Measurements from ENCODE around the gene HOXC5.

The HOXC5 gene

DNA sequence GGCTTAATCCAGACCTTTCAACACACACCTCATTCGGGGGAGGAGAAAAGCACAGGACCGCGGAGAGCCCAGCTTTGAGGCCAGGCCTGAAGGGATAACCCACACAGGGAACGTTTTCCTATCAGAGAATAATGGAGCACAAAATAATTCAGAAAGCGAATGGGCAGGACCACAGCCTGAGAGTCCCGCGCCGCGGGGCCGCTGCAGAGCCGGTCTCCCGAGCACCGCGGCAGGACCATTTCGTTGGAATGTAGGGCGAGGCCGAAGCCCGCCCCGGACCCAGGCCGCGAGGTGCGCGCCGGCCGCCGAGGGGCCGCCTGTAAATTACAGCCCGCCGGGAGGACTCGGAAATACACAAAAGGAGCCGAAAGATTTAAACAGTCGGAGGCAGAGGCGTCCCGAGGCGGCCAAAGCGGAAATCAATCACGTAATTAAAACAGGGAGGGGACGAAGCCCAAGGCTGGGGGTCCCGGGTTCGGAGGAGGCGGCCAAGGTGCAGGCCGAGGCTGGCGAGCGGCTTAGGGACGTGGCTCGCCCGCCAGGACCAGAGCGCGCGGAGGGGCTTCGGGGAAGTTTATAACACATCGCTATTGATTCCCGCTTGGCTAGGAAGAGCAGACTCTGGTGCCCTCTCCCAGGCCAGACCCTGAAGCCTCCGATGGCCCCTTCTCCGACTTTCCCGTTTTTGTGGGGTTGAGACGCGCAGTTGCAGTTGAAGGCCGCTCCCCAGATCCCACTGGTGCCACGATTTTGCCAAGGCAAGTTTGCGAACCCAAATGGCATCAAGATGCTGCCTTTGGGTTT lies 14.5 kb downstream of the HOXC5 start:
- no peak for DNase-seq (ENCODE audit: low spot score)

DNA sequence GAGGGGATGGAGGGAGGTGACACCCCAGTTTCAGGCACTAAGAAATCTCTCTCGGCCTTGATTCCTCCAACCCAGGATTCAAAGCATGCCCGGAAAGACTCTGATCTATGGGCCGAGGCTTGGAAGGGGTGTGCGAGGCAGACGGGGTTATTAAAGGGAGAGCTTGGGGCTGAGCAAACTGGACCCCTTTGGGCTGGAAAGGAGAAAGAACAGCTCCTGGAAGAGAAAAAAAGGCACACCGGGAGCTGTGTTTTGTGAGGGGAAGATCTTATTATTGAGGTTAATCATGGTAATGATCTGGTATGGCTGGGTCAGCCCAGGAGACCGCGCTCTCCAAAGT lies 15.1 kb downstream of the HOXC5 start:
- no peak for DNase-seq (ENCODE audit: low spot score)

- no peak for DNase-seq (ENCODE audit: low spot score)
Measured at GRCh38 chr12:54048406-54049093, 15.7 kb downstream of the HOXC5 start.

DNA sequence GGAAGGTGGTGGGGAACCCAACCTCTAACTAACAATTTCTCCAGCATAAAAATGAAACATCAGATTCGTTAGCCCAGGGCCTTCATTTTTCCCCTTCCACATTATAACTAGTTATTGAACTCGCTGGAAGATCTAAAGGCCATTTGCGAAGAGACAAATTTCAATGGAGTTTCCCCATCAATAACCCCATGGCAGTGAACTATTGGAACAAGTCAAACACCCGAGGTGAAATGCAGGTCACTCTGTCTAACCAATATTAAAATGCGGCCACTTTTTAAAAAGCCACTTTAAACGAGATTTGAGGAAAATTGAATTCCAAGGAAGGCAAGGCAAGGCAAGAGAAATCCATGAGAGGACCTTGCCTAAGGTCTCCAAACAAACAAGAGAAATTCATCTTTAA lies 16.3 kb downstream of the HOXC5 start:
- no peak for DNase-seq (ENCODE audit: low spot score)

DNA sequence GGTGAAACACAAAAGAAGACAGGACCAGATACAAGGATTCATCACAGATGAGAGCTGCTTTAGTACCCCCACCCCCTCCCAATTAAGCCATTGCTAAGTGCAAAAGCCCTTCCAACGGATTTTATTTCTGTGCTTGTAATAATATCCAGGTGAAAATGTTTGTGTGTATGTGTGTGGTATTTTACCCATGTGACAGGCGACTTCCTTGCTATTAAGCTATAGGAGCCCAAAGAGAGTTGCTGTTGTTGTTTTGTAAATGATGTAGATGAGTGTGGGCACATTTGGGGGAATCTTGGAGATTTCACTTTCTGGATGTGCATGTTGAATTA lies 17.6 kb downstream of the HOXC5 start:
- no peak for DNase-seq (ENCODE audit: low spot score)

- no peak for DNase-seq (ENCODE audit: low spot score)
Measured at GRCh38 chr12:54051026-54051842, 18.4 kb downstream of the HOXC5 start.

DNA sequence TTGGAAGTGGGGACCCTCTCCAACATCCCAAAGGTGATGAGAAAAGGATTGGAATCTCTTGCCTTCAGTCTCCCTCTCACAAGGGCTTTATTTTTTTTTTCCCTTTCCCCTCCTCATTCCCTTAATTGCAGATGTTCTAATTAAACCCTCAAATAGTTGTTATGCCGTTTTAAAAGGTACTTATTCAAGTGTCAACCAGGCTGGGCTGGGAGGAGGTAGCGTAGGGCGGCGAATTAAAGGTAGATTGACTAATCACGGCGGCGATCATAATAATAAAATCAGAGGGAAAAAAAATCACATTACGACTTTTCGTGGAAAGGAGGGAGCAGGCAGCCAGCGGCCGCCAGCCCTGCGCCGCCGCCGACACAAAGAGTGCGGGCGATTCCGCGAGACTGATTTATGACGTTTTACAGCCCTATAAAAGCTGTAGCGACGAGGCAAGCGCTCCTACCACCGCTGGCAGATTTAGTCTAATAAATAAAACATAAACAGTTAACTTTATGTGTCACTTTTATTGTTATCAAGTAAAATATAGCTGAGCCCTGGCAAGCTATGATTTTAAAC lies 19.1 kb downstream of the HOXC5 start:
- DNase-seq (ENCODE audit: low spot score): no peak

DNA sequence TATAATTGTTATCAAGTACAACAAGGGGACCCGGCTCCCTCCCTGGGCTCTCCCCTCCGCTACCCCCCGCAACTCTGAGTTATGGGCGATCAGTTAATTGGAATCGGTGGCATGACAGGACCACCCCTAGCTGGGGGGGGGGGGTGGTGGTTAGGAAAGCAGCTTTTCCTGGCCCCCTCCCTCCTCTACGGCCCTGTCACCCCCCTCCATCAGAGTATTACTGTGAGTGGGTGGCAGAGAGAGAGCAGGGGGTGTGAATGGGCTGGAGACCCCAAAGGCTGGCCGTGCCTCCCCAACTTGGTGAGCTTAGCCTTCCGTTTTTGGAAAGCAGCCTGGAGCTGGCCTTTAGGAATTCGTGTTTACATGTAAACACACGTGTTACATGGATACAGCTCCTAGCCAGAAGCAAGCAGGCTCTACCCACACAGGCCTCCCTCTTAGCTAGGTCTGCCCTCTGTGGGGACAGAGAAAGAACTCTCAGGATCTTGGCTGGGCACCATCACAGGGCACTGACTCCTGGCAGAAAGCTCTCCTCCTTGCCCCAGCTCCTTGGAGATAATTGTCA lies 19.7 kb downstream of the HOXC5 start:
- DNase-seq (ENCODE audit: low spot score): no peak

DNA sequence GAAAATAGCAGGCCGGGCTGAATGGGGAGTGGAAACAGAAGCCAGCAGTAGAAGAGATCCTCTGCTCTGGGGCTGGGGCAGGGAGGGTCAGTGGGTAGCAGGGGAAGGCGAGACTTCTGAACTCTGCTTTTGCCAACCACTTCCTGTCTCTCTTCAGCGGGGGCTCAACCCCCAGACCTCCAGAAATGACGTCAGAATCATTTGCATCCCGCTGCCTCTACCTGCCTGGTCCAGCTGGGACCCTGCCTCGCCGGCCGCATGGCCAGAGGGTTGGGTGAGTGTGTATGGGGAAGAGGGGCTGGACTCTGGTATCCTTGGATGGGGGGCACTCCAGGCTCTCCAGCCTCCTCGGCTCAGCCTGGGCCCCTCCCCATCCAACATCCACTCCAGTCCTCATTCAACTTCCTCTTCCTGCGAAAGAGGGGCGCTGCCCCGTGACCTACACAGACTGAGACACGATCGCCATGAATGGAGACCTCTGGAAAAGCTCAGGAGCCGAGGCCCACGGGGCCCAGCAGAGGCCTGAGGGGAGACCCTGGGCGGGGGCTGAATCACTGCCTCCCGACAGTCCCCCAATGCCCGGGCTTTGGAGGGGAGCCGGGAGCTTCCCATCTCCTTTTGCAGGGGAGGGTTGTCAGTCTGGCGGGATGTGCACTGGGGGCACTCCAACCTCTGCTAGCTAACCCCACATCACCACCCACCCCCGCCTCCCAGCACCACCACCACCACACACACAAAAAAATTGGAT lies 20.3 kb downstream of the HOXC5 start:
- no peak for DNase-seq (ENCODE audit: low spot score)

GRCh38 chr12:54053751-54054741 lies 21.2 kb downstream of the HOXC5 start, which contains the start of gene HOXC4:
TSS of gene HOXC4 (plus strand) at chr12:54053835. CDS start at chr12:54053923, 88 bp downstream.
- no peak for DNase-seq (ENCODE audit: low spot score)

GRCh38 chr12:54054742-54055194 lies 21.9 kb downstream of the HOXC5 start:
- no peak for DNase-seq (ENCODE audit: low spot score)

DNA sequence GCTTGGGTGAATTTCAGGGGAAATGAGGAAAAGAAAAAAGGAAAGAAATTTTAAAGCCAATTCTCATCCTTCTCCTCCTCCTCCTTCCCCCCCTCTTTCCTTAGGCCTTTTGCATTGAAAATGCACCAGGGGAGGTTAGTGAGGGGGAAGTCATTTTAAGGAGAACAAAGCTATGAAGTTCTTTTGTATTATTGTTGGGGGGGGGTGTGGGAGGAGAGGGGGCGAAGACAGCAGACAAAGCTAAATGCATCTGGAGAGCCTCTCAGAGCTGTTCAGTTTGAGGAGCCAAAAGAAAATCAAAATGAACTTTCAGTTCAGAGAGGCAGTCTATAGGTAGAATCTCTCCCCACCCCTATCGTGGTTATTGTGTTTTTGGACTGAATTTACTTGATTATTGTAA lies 22.7 kb downstream of the HOXC5 start:
- DNase-seq (ENCODE audit: low spot score): no peak

GRCh38 chr12:54056110-54056509 lies 23.3 kb downstream of the HOXC5 start:
- no peak for DNase-seq (ENCODE audit: low spot score)

DNA sequence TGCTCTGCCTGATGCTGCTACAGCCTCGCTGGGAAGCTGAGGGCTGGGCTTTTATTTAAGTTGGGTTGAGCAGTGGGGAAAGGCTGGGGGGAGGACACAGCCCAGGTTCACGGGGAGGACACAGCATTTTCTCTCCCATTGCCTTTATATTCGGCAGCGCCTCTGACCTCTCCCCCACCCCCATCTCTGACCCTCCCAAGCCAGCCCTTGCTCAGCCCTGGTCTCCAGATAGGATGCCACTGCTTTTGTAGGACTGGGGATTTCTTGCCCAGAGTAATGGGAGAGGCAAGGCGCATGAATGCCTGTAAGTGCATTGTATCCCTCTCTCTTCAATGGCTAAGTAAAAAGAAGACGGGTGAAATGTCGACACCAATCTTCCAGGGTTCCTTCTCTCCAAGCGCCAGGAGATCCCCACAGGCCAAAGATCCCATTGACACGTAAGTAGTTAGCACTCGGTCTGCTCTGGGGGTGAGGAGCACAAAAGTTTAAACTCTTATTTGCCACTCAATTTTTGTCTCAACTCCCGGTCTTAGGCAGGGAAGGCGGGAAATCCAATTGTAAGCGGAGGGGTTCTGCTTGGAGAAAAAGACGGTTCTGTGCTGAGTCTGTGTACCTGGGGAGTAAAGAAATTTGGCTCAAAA lies 25.4 kb downstream of the HOXC5 start:
- DNase-seq (ENCODE audit: low spot score): no peak

DNA sequence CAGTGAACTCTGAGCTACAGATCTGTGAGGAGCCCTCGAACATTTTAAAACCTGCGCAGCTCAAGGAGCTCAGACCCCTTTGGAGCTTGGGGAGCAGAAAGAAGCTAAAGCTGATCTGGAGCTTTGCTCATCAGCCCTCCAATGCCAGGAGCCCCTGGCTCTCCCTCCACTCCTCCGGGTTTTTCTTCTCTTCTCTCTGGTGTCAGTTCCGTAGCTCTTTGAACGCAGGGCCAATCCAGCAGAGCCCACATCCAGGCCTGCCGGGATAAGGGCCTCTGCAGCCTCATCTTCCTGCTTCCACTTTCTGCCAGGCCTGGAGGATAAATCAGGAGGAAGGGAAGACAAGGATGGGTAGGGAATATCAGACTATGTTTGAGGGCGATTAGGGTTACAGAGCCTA lies 26.8 kb downstream of the HOXC5 start:
- DNase-seq (ENCODE audit: low spot score): no peak

DNA sequence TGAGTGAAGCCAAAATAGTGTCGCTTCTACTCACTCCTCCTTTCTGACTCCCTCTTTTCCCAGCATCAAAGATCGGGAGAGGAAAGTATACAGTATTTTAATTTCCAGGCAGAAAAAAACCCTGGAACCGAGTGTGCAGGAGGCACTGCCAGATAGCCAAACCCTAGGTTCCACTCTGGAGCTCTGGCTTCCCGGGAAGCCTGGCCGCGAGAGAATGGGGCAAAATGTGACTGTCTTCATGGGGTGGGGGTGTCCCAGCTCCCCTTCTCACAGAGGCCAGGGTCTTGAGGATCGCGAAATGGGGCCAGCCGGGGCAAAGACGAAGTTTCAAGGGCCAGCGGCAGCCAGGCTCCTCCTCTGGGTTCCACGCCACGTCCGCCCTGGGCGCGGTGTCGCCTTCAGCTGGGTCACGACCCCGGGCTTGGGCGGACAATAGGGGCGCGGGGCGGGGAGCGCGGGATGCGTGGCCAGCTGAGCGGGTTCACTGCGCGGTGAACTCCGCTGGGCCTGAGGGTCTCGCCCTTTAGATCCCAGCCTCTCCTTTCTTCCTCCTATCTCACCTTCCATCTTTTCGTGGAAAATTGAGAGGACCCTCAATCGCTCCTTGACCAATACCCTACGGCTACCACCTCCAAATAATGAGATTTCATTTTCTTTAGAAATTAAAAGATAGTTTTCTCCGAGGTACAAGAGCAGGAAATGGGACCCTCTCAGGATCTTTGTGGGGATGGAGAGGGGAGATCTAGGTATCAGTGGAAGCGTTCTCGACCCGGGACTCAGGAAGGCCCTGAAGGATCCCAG lies 27.5 kb downstream of the HOXC5 start:
- DNase-seq (ENCODE audit: low spot score): no peak

GRCh38 chr12:54060975-54061778 lies 28.3 kb downstream of the HOXC5 start:
- no peak for DNase-seq (ENCODE audit: low spot score)

DNA sequence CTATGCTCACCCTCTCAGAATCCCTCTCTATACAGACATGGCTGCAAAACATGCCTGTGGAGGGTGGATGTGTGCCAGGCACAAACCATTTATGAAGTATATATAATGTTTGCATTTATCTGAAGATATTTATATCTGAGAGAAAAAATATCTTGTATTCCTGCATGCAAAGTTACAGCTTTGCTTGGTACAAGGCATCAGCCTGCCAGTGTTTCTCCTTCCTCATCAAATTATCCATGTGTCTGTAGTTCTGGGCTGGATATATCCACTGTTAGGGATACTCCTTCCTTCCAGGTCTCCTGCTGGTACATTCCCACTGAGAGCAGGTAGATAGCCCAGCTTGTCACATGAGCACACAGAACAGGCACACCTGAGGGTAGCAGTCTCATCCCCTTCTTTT lies 32.8 kb downstream of the HOXC5 start:
- no peak for DNase-seq (ENCODE audit: low spot score)
